Stomach (tissue), 4 donors: ENCODE measurements around the gene RPS6KC1.

Experiments used
- CTCF ChIP-seq, 7 experiments: fragments of 450-650 bp in 4 of 7; fragments of 200-600 bp in 3 of 7; sonication (generic) in 3 of 7; IDR thresholded peaks; one replicate each; pipeline ENCODE4 v1.5.1; 2016 to 2019; ENCODE audit warnings: antibody characterized with exemption in 7 of 7, control low read depth in 2 of 7, mild to moderate bottlenecking in 1 of 7
- EP300 ChIP-seq: sonication (generic); formaldehyde crosslinking; IDR thresholded peaks from one replicate; pipeline ENCODE4 v1.6.1; 2017; ENCODE audit warnings: antibody characterized with exemption
- POLR2A ChIP-seq, 4 donors: fragments of 450-650 bp; IDR thresholded peaks; one replicate each; pipeline ENCODE4 v1.6.1; 2016; ENCODE audit warnings: antibody characterized with exemption in 4 of 4, control low read depth in 2 of 4, mild to moderate bottlenecking in 1 of 4, moderate library complexity in 1 of 4
- POLR2AphosphoS5 ChIP-seq, 3 donors: sonication (generic); formaldehyde crosslinking; IDR thresholded peaks; one replicate each; pipeline ENCODE4 v1.6.1; 2016; ENCODE audit warnings: antibody characterized with exemption in 3 of 3

- TF ChIP-seq CTCF (IDR thresholded peaks at IDR 0.05) (no peak), EP300 (no peak), POLR2A (IDR thresholded peaks at IDR 0.05) (no peak), POLR2AphosphoS5 (IDR thresholded peaks at IDR 0.05) (no peak)
These were observed 55.3 kb downstream of the RPS6KC1 start for GRCh38 chr1:213106298-213106697.
